Renal pelvis (tissue), 4 donors: ENCODE results near the gene KDM7A. TPM values are rescaled to one million over a fixed set of nuclear protein-coding genes. Genes with fewer than 3 reads are reported as not detected.

Experiments used
- DNase-seq: peaks from one replicate; pipeline ENCODE4 v3.0.0-alpha.2; 2013
- polyA plus RNA-seq, 3 donors: library from polyadenylated mRNA; unstranded; fragments of 120-200 nt; gene quantifications; one replicate each; pipeline ENCODE4 v1.2.1, GENCODE V29; 2013; ENCODE audit not compliant: insufficient read length in 3 of 3

KDM7A gene
- polyA plus RNA-seq, 3 donors: 9.5 to 18.2 (median 13.3) TPM

GRCh38 chr7:140059273-140060242 is 117.2 kb downstream of the KDM7A start:
- DNase-seq: no peak

DNA sequence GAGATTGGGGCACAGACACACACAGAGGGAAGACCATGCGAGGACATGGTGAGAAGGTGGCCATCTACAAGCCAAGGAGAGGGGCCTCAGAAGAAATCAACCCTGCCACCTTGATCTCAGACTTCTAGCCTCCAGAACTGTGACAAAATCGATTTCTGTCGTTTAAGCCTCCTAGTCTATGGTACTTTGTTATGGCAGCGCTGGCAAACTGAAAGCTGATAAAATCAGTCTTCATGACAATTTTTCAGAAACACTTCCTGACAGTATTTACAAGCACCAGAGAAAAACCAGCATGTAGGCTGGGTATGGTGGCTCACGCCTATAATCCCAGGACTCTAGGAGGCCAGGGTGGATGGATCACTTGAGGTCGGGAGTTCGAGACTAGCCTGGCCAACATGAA is 118.3 kb downstream of the KDM7A start:
- no peak for DNase-seq

DNA sequence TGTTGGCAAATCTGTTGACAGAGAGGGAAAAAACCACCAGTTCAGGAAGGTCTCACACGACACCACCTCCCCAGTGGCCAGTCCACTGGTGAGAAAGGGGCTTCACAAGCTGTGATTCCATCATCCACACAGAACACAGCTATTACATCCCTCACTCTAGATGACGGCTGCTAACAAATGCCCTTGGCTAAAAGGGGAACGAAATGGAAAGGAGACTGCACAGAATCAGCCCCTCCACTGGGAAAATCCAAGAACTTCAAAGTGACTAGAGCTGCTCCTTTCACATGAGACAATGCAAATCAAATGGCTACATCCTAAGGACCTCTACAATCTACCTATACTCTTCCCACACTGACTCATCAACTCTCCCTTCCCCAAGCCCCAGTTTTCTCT is 119.6 kb downstream of the KDM7A start:
- no peak for DNase-seq

GRCh38 chr7:140056431-140057142 is 120.2 kb downstream of the KDM7A start:
- DNase-seq: no peak

- DNase-seq: no peak
Measured at GRCh38 chr7:140055833-140056232, 121.0 kb downstream of the KDM7A start.

GRCh38 chr7:140054751-140055150 is 122.0 kb downstream of the KDM7A start:
- DNase-seq: no peak

DNA sequence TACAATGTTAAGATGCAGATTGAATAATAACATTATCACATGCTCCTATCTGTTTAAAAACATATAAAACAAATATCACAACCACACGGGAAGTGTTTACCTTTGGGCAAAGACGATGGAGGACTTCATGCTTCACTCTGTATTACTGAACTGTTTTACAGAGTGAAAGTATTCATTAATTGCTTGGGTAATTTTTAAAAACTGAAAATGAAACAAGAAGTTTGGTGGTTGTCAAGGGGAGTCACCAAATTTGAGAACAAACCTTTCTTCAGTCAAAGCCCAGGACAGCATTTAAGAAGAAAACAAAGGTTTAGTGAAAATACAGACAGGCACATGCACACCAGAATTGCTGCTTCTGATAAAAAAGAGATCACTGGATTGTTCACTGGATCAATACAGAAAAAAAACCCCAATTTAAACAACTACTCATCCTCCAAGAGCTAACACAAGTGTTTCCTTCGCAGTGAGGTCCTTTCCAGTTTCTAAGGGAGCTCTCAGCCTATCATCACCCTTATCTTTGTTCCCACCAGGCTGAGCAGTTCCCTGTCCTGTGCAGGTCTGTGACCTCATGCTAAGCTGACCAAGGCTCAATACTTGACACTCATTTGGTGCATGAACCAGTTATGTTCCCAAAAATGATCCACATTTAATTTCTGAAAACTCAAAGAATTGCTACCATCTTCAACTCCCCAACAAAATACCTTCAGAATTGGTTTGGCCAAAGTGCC is 122.8 kb downstream of the KDM7A start:
- no peak for DNase-seq

DNA sequence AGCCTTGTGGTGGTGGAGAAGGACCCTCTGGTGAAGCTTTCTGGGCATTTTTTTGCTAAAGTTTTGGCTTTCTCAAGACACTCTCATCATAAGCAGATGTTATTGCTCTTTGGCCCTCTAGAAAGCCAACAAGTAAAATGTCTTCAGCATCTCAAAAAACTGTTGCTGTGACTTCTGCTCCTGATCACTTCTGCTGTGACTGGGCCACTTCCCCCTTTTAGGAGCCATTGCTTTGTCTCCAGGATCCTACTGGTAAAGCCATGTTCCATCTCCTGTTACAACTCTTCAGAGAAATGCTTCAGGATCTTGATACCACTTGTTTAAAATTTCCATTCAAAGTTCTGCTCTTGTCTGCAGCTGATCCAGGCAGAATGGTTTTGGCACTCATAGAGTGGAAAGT is 125.0 kb downstream of the KDM7A start:
- DNase-seq: no peak

DNA sequence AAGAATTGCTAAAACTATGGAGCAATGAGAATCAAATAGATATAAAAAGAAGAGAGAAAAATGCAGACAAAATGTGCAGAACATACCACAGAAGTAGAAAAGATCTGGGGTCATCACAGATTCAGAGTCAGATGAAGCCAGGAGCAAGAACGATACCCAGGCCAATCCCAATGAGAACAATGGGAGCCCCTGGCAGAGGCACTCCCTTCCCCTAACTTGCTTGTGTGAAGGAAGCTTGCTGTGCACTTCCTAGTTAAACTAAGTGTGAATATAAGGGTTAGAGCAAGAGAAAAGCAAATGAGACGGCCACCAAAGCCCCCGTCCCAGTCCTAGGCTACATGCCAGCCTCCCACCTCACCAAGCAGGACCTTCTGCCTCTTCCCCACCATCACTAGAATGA is 126.7 kb downstream of the KDM7A start:
- no peak for DNase-seq

GRCh38 chr7:140049339-140050024 is 127.3 kb downstream of the KDM7A start:
- no peak for DNase-seq

DNA sequence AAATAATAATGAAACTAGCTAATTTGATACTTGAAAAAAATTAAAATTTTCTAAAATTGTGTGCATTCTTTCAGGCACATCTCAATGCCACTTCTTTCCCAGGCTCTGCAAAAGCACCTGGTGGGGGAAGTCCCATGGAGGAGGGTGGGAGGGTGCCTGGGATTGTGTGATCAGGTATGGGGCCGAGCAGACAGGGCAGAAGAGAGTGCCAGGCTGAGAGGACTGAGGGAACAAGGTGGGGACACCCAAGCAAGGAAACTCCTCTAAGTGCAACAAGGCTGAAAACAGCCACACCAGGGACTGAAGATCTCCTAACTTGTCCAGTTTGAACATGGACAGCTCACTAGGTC is 127.8 kb downstream of the KDM7A start:
- DNase-seq: no peak

- DNase-seq: no peak
Measured at GRCh38 chr7:140048138-140048537, 128.6 kb downstream of the KDM7A start.

- DNase-seq: no peak
Measured at GRCh38 chr7:140047197-140047596, 129.6 kb downstream of the KDM7A start.

GRCh38 chr7:140045697-140046096 is 131.1 kb downstream of the KDM7A start:
- DNase-seq: no peak

GRCh38 chr7:140044251-140044650 is 132.5 kb downstream of the KDM7A start:
- no peak for DNase-seq

GRCh38 chr7:140042386-140042670 is 134.5 kb downstream of the KDM7A start:
- DNase-seq: no peak

GRCh38 chr7:140041659-140042385 is 135.0 kb downstream of the KDM7A start:
- DNase-seq: no peak

DNA sequence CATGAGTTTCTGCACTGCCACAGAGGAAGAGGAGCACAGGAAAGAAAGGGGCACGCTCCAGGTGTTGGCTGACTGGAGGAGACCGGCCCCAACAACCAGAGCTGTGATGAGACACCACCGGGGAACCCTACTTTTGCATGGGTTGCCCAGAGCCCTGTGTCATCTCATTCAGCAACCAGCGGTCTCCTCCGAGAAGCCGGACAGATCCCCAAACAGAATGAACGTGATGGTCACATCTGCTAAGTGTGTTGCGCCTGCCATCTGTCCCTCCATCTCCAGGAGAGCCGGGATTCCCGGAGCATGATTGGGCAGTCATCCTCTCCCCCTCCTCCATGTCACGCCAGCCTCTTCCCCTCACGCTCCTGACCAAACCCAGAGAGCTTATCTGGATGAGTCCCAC is 136.9 kb downstream of the KDM7A start:
- DNase-seq: no peak

- no peak for DNase-seq
Measured at GRCh38 chr7:140039066-140039465, 137.7 kb downstream of the KDM7A start.

DNA sequence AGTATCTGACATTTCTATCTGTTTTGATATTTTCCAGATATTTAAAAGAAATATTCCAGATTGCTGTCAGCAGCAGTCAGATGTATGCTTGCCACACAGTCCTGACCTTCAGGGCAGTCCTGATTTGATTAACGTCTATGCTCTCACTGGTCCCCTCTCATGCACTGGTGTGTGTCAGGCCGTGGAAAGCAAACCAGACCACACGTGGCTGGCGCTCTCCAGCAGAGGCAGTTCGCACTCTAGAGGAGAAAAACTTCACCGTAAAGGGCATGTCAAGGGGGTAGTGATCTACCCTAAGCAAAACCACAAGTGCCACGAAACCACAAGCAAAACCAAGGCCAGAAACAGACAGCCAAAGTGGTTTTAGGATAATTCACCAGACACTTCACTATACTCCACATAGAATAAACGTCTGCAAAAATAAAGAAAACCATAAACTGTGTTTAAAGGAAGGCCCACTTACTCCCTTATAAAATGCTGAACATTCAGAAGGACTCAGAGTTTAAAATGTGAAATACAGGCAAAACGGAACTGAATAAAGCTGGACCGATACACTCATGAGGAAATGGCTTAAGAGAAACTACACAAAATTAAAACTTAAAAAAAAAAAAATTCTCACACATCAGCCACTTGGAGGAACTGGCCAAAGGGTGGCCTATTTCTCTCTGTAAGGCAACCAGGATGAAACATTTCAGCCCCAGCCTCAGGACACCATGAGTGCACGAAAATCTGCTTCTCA is 140.4 kb downstream of the KDM7A start:
- no peak for DNase-seq
